Hair follicular keratinocyte (primary cell): ENCODE results near the gene ZNF705A. TPM values are rescaled to one million over a fixed set of nuclear protein-coding genes. Genes with fewer than 3 reads are reported as not detected.

Experiments used
- total RNA-seq: library from RNA; depleted of rRNA; stranded (reverse); fragments of >200 nt; gene quantifications from 2 replicates; pipeline ENCODE4 v1.2.3, GENCODE V29; 2015

Gene ZNF705A
- total RNA-seq, result not detected in 2 replicates

GRCh38 chr12:8156845-8157244 is at the start of gene ZNF705A:
Gene ZNF705A, plus strand, starts transcription at chr12:8157015. Its CDS starts 15,611 bp downstream, at chr12:8172626.

DNA sequence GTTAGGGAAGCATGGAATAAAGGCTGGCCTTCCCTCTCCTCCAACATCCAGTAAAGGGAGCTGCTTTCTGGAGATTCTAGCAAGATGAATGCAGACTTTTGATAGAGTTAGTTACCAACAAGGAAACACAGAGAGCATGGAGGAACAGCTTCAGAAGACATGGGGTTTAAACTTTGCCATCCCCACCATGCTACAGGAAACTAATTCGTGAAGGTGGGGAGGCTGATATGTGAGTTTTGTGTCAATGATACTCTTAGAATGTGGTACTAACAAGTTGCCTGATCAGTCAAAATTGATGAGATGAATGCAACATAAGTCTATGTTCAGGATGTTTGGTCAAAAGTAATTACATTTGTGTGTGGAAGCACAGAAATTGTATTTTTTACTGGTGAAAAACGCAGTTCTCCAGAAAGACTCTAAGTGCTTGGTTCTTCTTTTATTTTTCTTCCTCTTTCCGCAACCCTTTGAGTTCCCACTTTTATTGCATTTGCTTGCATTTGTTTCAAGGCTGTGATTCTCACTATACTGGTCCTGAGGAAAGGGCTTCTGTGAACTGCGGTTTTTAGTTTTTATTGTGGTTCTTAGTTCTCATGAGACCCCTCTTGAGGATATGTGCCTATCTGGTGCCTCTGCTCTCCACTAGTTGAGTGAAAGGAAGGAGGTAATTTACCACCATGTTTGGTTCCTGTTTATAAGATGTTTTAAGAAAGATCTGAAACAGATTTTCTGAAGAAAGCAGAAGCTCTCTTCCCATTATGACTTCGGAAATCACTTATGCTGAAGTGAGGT is 33.5 kb upstream of the ZNF705A start, which contains the start of gene CLEC4A:
Gene CLEC4A, plus strand, starts transcription at position 494 of the 789 bp plus-strand sequence. Its CDS starts 262 bp downstream, at position 756.

GRCh38 chr12:8226992-8227731 is 70.3 kb downstream of the ZNF705A start, which contains the start of gene FAM90A1:
Gene FAM90A1, minus strand, starts transcription at chr12:8227618. Its CDS starts 2,786 bp downstream, at chr12:8224832.

Other genes starting within 250 kb of the ZNF705A start
- gene SLC2A3, start 220.8 kb upstream of the ZNF705A start, total RNA-seq, result 19.3 and 29.6 TPM in 2 replicates
- 6.3 and 7.3 TPM in 2 replicates for gene FOXJ2, start 124.3 kb upstream of the ZNF705A start, total RNA-seq
- gene C3AR1, start 90.7 kb upstream of the ZNF705A start, total RNA-seq, result not detected in 2 replicates
- 28.7 and 37.5 TPM in 2 replicates for gene NECAP1, start 74.7 kb upstream of the ZNF705A start, total RNA-seq
- gene CLEC4A, start 33.4 kb upstream of the ZNF705A start, total RNA-seq, result 0.23 TPM in 1 of 2 replicates, not detected in the other
- 0.38 TPM in 1 of 2 replicates, not detected in the other for gene FAM90A1, start 70.6 kb downstream of the ZNF705A start, total RNA-seq